Right renal cortex interstitium (tissue), 3 donors: ENCODE measurements around the gene LGALS9. TPM values are rescaled to one million over a fixed set of nuclear protein-coding genes. Genes with fewer than 3 reads are reported as not detected.
"Not testable (repeated sequence)": the region's sequence is repeated elsewhere in the genome, so short reads cannot be mapped to it uniquely, and the experiment has no call there.

Source experiments
- DNase-seq, 3 donors: peaks; one replicate each; pipeline ENCODE4 v3.0.0-alpha.2; 2013; ENCODE audit warnings: low read depth in 3 of 3, low spot score in 2 of 3
- polyA plus RNA-seq, 3 donors: library from polyadenylated mRNA; unstranded; fragments of 120-200 nt; gene quantifications; one replicate each; pipeline ENCODE4 v1.2.1, GENCODE V29; 2013; ENCODE audit not compliant: insufficient read length in 3 of 3

LGALS9 gene
- polyA plus RNA-seq, 3 donors, result 12.7 to 15.8 (median 15.6) TPM

GRCh38 chr17:27651411-27652345 lies 20.7 kb downstream of the LGALS9 start:
- DNase-seq, result no peak

- not testable (repeated sequence) for DNase-seq
Observed at GRCh38 chr17:27653449-27653971, 22.5 kb downstream of the LGALS9 start.

- DNase-seq, result no peak
Observed at GRCh38 chr17:27654136-27654535, 23.1 kb downstream of the LGALS9 start.

GRCh38 chr17:27654654-27655524 lies 23.9 kb downstream of the LGALS9 start:
- peak; percentile 12 to 46 (median 31) for DNase-seq

GRCh38 chr17:27655525-27656111 lies 24.6 kb downstream of the LGALS9 start:
- not testable (repeated sequence) for DNase-seq

DNA sequence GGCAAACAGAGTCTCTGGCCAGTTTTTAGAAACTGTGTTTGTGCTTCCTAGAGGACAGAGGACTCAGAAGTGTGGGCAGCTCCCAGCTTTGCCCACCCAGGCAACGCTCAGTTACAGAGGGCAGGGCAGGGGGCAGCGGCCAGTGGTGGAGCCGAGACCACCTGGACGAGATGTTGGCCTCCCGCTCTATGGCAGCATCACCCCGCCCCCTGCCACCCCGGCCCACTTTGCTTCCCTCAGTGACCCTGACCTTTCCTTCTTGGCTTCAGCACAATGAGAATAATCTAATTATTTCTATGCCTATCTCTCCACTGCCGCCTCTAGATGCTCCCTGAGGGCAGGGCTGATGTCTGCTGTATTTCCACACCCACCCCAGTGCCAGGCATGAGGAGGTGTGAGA lies 25.6 kb downstream of the LGALS9 start:
- DNase-seq, result not testable (repeated sequence)

DNA sequence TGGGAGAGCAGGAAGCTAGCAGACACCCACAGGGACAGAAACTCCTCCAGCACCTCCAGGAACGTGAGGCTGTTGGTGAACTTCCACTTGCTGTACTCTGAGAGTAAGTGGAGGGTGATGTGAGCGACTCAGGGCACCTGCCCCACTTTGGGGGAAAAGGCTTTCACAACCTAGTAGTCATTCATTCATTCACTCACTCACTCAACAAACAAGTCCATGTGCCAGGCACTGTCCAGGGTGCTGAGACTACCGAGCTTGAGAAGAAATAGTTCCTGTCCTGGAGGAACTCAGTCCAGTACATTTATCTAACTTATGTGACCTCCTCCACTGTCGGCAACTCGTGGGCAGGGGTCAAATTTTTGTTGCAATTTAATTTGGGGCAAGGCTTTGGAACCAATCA lies 26.6 kb downstream of the LGALS9 start:
- DNase-seq, result no peak

DNA sequence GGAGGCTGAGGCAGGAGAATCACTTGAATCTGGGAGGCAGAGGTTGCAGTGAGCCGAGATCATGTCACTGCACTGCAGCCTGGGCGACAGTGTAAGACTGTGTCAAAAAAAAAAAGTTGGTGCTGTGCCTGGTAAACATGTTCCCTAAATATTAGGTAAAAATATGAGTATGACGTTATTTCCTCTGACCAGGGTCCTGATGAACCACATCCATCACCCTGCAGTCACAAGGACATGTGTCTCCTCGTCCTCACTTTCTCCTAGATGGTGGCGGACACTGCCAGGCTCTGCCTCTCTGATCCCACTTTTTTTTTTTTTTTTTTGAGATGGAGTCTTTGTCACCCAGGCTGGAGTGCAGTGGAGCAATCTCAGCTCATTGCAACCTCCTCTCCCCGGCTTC lies 28.7 kb downstream of the LGALS9 start:
- DNase-seq, result no peak

DNA sequence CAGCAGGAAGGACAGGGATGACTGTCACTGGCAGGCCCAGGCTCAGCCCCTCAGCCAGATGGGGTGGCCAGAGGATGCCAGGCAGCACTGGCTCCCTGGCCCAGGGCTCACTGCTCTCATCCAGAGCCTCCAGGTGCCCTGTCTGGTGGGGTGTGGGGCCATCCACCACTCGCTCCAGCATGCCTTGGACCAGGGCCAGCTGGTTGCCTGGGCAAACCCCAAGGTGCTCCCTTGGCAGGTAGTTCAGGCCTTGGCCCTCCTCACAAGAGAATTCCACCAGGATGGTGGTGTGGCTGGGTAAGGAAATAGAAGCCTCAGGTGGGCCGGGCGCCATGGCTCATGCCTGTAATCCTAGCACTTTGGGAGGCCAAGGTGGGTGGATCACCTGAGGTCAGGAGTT lies 29.4 kb downstream of the LGALS9 start:
- no peak for DNase-seq

DNA sequence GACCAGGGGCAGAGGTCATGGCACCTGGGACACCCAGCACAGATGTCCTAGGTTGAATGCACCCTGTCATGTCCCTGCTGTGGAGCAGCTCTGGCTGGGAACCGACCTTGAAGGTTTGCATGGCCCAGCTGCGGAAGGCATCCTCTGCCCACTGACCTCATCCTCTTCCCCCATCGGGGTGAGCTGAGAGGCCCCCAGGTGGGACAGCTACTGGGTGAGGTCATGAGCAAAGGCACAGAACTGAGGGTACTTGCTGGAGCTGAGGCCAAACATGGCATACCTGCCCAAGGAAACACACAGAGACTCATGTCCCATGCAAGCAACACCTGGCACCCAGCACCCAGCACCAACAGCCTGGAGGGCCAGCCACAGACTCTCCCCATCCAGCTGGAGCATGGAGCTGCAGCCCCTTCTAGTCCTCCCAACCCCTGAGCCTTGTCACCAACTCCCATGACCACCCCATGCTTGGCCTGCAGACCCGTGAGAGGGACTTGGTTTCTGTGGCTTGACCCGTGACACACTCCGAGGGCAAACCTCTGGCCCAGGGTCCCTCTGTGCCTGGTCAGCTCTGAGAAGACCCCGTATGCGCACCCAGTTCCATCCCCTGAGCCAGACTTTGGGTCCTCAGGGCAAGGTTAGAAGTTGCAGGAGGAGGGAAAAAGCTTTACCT lies 33.1 kb downstream of the LGALS9 start:
- no peak for DNase-seq

GRCh38 chr17:27664606-27664965 lies 33.6 kb downstream of the LGALS9 start:
- DNase-seq, result no peak

GRCh38 chr17:27665549-27665948 lies 34.6 kb downstream of the LGALS9 start:
- no peak for DNase-seq

GRCh38 chr17:27666270-27666669 lies 35.3 kb downstream of the LGALS9 start:
- not testable (repeated sequence) for DNase-seq

- DNase-seq, result no peak
Observed at GRCh38 chr17:27666831-27667560, 36.0 kb downstream of the LGALS9 start.

DNA sequence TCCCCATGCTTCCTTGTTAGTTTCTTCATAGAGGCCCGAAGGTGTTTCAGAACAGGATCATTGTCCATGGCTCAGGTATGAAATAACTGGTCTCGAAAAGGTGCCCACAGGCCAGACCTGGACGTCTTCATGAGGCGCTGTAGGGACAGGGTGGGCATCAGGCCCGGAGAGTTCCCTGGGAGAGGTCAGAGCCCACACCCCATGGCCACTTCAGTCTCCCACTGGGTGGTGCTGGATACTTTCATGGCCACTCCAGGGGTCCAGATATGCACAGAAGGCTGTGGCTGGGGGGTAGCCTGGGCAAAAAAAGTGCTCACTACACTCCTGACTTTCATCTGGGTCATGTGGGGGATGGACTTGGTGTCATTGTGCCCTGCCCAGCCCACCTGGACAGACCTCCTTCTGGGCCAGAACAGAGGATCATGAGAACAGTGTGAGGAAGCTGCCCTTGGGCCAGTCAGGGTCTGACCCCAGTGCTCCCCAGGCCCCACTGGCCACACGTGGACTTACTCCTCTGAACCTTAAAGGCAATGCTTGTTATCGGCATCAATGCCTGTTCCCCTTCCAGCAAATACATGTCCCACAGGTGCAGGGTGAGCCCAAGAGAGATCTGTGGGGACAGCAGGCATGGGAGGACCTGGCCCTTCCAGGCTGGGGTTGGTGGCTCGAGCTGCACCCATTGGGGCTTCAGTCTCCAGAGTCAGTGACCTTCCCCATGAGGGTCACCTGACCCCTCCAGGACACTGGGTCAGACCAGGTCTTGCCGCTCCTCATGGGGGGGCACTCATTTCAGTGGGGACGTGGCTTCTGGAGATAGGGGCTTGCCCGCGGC lies 36.9 kb downstream of the LGALS9 start:
- no peak for DNase-seq

GRCh38 chr17:27668488-27668823 lies 37.5 kb downstream of the LGALS9 start:
- DNase-seq, result no peak

- no peak for DNase-seq
Observed at GRCh38 chr17:27669136-27669535, 38.1 kb downstream of the LGALS9 start.

GRCh38 chr17:27669850-27670249 lies 38.9 kb downstream of the LGALS9 start:
- no peak for DNase-seq
